PC-3 (cell line): Measurements from ENCODE around the gene PRR5L. TPM values are rescaled to one million over a fixed set of nuclear protein-coding genes. Genes with fewer than 3 reads are reported as not detected.

Source experiments
- ATAC-seq: fragments of 200-7000 bp; cut with Tn5 transposase; 2 replicates; pipeline ENCODE4 v1.9.1; 2020; ENCODE audit warnings: mild to moderate bottlenecking, moderate library complexity
- BruUV-seq: library from RNA; stranded (reverse); fragments of 400-500 nt; replicated peaks from 2 replicates; lab custom pipeline; 2021; lab: Mats Ljungman, UMichigan
- CTCF ChIA-PET: fragments of 300-600 bp; sonication (Branson Sonifier 250); formaldehyde crosslinking; loops from one replicate; lab custom pipeline; 2022; ENCODE audit warnings: antibody characterized with exemption; lab: Charles Lee
- POLR2A ChIA-PET: fragments of 300-600 bp; sonication (Branson Sonifier 250); formaldehyde crosslinking; loops from one replicate; lab custom pipeline; 2022; ENCODE audit warnings: antibody characterized with exemption; ENCODE audit not compliant: unreplicated experiment; lab: Charles Lee
- DNase-seq: peaks from one replicate; pipeline ENCODE4 v3.0.0-alpha.2; 2015
- H2AFZ ChIP-seq: fragments of 300-600 bp; sonication (generic); 2 replicates; pipeline ENCODE4 v1.6.0; 2016; ENCODE audit warnings: antibody characterized with exemption, low read length
- H3F3A ChIP-seq: fragments of 300-600 bp; sonication (generic); one replicate; pipeline ENCODE4 v1.6.0; 2017; ENCODE audit warnings: antibody characterized with exemption, low read length, control low read depth, mild to moderate bottlenecking; ENCODE audit not compliant: unreplicated experiment
- H3K27ac ChIP-seq: fragments of 300-600 bp; sonication (generic); 2 replicates; pipeline ENCODE4 v1.5.1; 2016; ENCODE audit warnings: mild to moderate bottlenecking, low read length
- H3K27me3 ChIP-seq: fragments of 300-600 bp; sonication (generic); 2 replicates; pipeline ENCODE4 v1.6.1; 2016; ENCODE audit warnings: low read length, mixed read lengths
- H3K36me3 ChIP-seq: fragments of 300-600 bp; sonication (generic); 2 replicates; pipeline ENCODE4 v1.6.1; 2016; ENCODE audit warnings: low read depth, mixed run types, low read length, mixed read lengths
- H3K4me1 ChIP-seq: fragments of 300-600 bp; sonication (generic); 2 replicates; pipeline ENCODE4 v1.5.1; 2016; ENCODE audit warnings: low read length; ENCODE audit not compliant: insufficient read depth
- H3K4me2 ChIP-seq: fragments of 300-600 bp; sonication (generic); 2 replicates; pipeline ENCODE4 v1.6.0; 2016; ENCODE audit warnings: low read length
- H3K4me3 ChIP-seq: fragments of 300-600 bp; sonication (generic); 2 replicates; pipeline ENCODE4 v1.5.1; 2016; ENCODE audit warnings: mild to moderate bottlenecking, low read length, mixed read lengths
- H3K79me2 ChIP-seq: fragments of 300-600 bp; sonication (generic); 2 replicates; pipeline ENCODE4 v1.6.1; 2017; ENCODE audit warnings: low read length, mixed read lengths
- H3K9ac ChIP-seq: fragments of 300-600 bp; sonication (generic); 2 replicates; pipeline ENCODE4 v1.6.0; 2016; ENCODE audit warnings: mild to moderate bottlenecking, low read length
- H3K9me2 ChIP-seq: fragments of 300-600 bp; sonication (generic); replicated peaks from 2 replicates; pipeline ENCODE4 v1.6.1; 2016; ENCODE audit warnings: mixed run types, low read length, mixed read lengths
- H3K9me3 ChIP-seq: fragments of 300-600 bp; sonication (generic); 2 replicates; pipeline ENCODE4 v1.6.1; 2016; ENCODE audit warnings: low read length, mixed read lengths
- H4K20me1 ChIP-seq: fragments of 300-600 bp; sonication (generic); 2 replicates; pipeline ENCODE4 v1.6.1; 2016; ENCODE audit warnings: low read length, mixed read lengths
- EZH2 ChIP-seq: fragments of 300-600 bp; sonication (generic); IDR thresholded peaks from one replicate; pipeline ENCODE4 v1.6.1; 2017; ENCODE audit warnings: antibody characterized with exemption, mild to moderate bottlenecking, low read length; ENCODE audit not compliant: unreplicated experiment
- EZH2phosphoT487 ChIP-seq: fragments of 300-600 bp; sonication (generic); IDR thresholded peaks from 2 replicates; pipeline ENCODE4 v1.6.1; 2018; ENCODE audit warnings: mild to moderate bottlenecking, antibody characterized with exemption, low read length, borderline replicate concordance
- intact Hi-C: fragments of 100-400 bp; cut with micrococcal nuclease; formaldehyde crosslinking; loops from 2 replicates; pipeline ENCODE4 v1.9.0; 2023
- total RNA-seq: library from RNA; depleted of rRNA; stranded (reverse); fragments of >200 nt; gene quantifications from 2 replicates; pipeline ENCODE4 v1.2.3, GENCODE V29; 2014
- TF ChIP-seq, protein P1 (sequence below): fragments of 300-600 bp; sonication (generic); conservative IDR thresholded peaks from 2 replicates; pipeline ENCODE4 v1.5.1; 2017; ENCODE audit warnings: antibody characterized with exemption, low read depth, mild to moderate bottlenecking, low read length

Gene PRR5L
- total RNA-seq, 1 experiment from 2014 or later, result 4.7 TPM

DNA sequence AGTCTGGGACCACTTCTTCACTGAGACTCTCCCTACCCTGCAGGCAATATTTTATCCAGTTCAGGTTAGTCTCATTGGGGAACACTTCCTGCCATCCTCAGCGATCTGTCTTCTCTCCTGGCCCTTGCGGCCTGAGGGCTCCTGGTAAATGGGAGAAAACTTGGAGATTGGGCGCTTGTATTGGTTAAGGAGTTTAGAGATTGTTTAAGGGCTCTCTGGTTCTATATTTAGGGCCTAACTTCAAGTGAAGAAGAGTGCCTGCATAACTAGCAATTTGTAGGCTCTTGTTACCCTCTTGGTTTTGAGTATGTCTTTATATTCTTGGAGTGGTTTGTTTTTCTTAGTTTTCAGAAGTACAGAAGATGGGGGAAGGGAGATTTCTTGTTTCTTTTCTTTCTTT is 141.3 kb downstream of the PRR5L start:
- ATAC-seq (no peak), DNase-seq (no peak)
- BruUV-seq, result no TSS peak
- TF ChIP-seq EZH2, result no peak
- no peak for TF ChIP-seq EZH2phosphoT487
- no peaks in the 10 kb centered on the region for H3K27me3 ChIP-seq
- H3K79me2 ChIP-seq, result no peaks in the 10 kb centered on the region
- no peak overlapping the region for H3K4me3 ChIP-seq
- CTCF ChIA-PET, result no interaction called here
- H3K36me3 ChIP-seq, result no peaks in the 10 kb centered on the region
- no peak overlapping the region for H3K4me2 ChIP-seq
- H3K9ac ChIP-seq, result no peak overlapping the region
- no peaks in the 10 kb centered on the region for H3K9me3 ChIP-seq
- peaks cover under 1% of the 10 kb centered on the region for H3K4me1 ChIP-seq
- no peak overlapping the region for H2AFZ ChIP-seq
- intact Hi-C loops, result no loop called here
- H3K27ac ChIP-seq, result no peak overlapping the region
- no peaks in the 10 kb centered on the region for H4K20me1 ChIP-seq
- POLR2A ChIA-PET, result no interaction called here
- no peaks in the 10 kb centered on the region for H3K9me2 ChIP-seq
- H3F3A ChIP-seq, result no peaks in the 10 kb centered on the region

DNA sequence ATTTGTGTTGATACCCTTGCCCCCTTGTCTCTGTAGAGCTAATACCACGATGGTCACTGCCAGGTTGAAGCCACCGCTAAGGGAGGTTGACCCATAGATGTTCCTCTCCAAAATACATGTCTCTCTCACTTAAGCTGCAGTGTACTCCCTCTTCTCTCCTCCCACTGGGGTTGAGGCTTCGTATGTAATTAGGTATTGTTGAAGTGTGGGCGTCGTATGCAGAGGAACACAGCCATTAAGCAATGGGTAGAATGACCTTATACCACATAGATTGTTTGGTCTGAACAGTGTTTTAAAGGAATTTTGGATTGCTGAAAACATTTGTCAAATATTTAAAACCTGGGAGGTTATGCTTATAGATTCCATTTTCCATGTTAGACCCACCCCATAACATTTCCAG is 142.0 kb downstream of the PRR5L start:
- no peaks in the 10 kb centered on the region for H3K9me2 ChIP-seq
- intact Hi-C loops, result no loop called here
- H3K27me3 ChIP-seq, result no peaks in the 10 kb centered on the region
- H3K4me3 ChIP-seq, result no peak overlapping the region
- H4K20me1 ChIP-seq, result no peaks in the 10 kb centered on the region
- no peak for ATAC-seq
- TF ChIP-seq, protein P1, sequence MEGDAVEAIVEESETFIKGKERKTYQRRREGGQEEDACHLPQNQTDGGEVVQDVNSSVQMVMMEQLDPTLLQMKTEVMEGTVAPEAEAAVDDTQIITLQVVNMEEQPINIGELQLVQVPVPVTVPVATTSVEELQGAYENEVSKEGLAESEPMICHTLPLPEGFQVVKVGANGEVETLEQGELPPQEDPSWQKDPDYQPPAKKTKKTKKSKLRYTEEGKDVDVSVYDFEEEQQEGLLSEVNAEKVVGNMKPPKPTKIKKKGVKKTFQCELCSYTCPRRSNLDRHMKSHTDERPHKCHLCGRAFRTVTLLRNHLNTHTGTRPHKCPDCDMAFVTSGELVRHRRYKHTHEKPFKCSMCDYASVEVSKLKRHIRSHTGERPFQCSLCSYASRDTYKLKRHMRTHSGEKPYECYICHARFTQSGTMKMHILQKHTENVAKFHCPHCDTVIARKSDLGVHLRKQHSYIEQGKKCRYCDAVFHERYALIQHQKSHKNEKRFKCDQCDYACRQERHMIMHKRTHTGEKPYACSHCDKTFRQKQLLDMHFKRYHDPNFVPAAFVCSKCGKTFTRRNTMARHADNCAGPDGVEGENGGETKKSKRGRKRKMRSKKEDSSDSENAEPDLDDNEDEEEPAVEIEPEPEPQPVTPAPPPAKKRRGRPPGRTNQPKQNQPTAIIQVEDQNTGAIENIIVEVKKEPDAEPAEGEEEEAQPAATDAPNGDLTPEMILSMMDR, result no peak
- no peak for TF ChIP-seq EZH2phosphoT487
- no peak for TF ChIP-seq EZH2
- H3K4me2 ChIP-seq, result no peak overlapping the region
- no peaks in the 10 kb centered on the region for H3K9me3 ChIP-seq
- no peak overlapping the region for H2AFZ ChIP-seq
- H3K4me1 ChIP-seq, result no peaks in the 10 kb centered on the region
- DNase-seq, result no peak
- CTCF ChIA-PET, result no interaction called here
- no peaks in the 10 kb centered on the region for H3K36me3 ChIP-seq
- POLR2A ChIA-PET, result no interaction called here
- H3K27ac ChIP-seq, result no peak overlapping the region
- BruUV-seq, result no TSS peak
- no peaks in the 10 kb centered on the region for H3F3A ChIP-seq
- H3K79me2 ChIP-seq, result no peaks in the 10 kb centered on the region
- no peak overlapping the region for H3K9ac ChIP-seq

DNA sequence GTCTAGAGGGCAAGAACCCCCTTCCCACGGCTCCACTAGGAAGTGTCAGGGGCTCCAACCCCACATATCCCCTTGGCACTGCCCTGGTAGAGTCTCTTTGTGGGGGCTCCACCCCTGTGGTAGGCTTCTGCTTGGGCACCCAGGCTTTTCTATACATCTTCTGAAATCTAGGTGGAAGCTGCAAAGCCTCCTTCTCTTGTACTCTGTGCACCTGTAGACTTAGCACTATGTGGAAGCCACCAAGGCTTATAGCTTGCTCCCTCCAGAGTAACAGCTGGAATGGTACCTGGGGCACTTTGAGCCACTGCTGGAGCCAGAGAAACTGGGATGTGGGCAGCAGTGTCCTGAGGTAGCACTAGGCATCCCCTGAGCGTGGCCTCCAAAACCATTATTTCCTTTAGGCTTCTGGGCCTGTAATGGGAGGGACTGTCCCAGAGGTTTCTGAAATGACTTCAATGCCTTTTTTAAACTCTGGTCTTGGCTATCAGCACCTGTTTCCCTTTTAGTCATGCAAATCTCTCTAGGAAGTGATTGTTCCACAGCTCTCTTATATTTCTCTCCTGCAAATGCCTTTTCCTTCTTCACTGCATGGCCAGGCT is 145.6 kb downstream of the PRR5L start:
- BruUV-seq, result no TSS peak
- no peak for TF ChIP-seq EZH2phosphoT487
- TF ChIP-seq, protein P1, result no peak
- no peak for TF ChIP-seq EZH2
- H3K36me3 ChIP-seq, result no peaks in the 10 kb centered on the region
- CTCF ChIA-PET, result no interaction called here
- intact Hi-C loops, result no loop called here
- no peak overlapping the region for H3K4me2 ChIP-seq
- no peak overlapping the region for H2AFZ ChIP-seq
- H3K27me3 ChIP-seq, result no peaks in the 10 kb centered on the region
- no peaks in the 10 kb centered on the region for H3K9me2 ChIP-seq
- H3K9ac ChIP-seq, result no peak overlapping the region
- no peak for ATAC-seq
- POLR2A ChIA-PET, result no interaction called here
- no peaks in the 10 kb centered on the region for H4K20me1 ChIP-seq
- no peak overlapping the region for H3K4me3 ChIP-seq
- H3K4me1 ChIP-seq, result peaks cover under 1% of the 10 kb centered on the region; the same call in 1 of the 2 replicates
- no peak for DNase-seq
- H3K27ac ChIP-seq, result no peak overlapping the region
- no peaks in the 10 kb centered on the region for H3K79me2 ChIP-seq
- no peaks in the 10 kb centered on the region for H3K9me3 ChIP-seq
- H3F3A ChIP-seq, result no peaks in the 10 kb centered on the region
